GM18519 (cell line): ENCODE data around the gene ZNHIT6.

Source experiments
- ATAC-seq: cut with Tn5 transposase; IDR thresholded peaks from one replicate; pipeline ENCODE4 v1.9.1; 2021; ENCODE audit warnings: mild to moderate bottlenecking, moderate library complexity; ENCODE audit not compliant: unreplicated experiment, low FRiP score

ZNHIT6 gene

DNA sequence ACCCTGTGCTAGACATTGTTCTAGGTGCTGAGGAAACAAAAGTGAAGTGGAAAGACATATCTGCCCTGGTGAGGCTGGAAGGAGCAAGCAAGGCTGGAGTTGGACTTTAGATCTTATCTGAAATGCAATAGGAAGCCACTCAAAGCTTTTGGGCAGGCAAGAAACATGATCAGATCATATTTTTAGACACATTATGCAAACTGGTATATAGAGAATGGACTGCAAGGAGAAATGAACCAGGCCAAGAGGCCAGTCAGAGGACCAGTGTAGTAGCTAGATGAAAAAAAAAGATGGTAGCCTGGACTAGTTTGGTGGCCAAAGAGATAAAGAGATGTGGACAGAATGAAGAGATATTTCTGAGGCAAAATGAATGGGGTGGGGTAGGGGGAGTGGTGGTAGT lies 81.4 kb downstream of the ZNHIT6 start:
- ATAC-seq, result no peak

- ATAC-seq, result no peak
Measured at GRCh38 chr1:85624361-85624760, 83.9 kb downstream of the ZNHIT6 start.

DNA sequence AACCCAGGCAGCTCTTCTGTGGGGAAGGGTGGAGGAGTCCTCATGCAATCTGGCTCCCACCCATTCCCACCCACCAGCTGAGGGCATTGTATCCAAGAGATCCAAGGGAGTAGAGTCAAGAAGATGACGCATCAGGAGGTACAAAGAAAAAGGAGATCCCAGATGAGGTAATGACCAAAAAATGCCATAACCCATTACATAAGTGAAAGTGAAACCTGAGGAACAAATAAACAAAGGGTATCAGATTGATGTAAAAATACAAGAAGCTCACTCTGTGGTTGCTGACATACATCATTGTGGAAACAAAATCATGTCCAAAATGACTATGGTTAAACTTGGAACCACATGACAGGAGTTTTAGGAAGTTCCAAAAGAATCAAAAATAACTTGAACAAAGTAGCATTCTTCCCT lies 85.2 kb downstream of the ZNHIT6 start:
- no peak for ATAC-seq

- ATAC-seq, result no peak
Measured at GRCh38 chr1:85621430-85621829, 86.8 kb downstream of the ZNHIT6 start.

DNA sequence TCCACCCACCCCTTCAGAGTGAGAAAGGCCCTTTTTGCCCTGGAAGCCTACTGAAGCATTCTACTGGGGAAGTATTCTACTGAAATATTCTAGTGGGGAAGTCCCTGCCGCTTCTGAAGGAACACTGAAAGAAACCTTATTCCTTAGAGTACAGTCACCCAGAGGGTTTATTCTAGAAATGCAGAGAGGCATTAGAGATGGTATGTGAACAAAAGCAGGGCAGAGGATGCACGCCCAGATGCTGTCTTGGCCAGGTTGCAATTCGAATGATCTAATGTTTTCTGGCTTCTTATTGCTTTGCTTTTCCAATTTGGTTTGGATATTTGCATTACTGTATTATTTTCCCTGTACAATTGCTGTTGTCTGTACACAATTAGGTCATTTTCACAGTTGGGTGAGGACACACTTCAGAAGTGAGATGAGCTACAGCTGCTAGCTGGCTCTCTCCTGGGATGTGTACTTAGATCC lies 90.6 kb downstream of the ZNHIT6 start:
- ATAC-seq, result no peak

DNA sequence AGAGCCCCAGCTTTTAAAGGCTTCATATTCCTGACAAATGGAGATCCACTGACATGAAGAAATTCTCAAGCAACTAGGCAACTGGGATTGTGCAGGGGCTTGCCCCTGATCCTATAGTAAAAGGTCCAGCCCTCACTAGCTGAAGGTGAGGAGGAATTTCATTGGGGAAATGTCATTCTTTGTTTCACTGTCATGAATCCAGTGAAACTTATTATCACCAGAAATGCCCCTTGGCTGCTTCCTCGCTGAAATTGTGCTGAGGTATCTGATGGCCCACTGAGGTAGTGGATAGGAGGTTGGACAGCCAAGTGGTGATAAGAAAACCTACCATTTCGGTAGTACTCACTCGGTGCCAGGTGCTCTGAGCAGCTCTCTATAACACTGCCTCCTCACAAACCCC lies 91.5 kb downstream of the ZNHIT6 start:
- ATAC-seq, result no peak

GRCh38 chr1:85616364-85616705 lies 91.9 kb downstream of the ZNHIT6 start:
- ATAC-seq, result no peak

DNA sequence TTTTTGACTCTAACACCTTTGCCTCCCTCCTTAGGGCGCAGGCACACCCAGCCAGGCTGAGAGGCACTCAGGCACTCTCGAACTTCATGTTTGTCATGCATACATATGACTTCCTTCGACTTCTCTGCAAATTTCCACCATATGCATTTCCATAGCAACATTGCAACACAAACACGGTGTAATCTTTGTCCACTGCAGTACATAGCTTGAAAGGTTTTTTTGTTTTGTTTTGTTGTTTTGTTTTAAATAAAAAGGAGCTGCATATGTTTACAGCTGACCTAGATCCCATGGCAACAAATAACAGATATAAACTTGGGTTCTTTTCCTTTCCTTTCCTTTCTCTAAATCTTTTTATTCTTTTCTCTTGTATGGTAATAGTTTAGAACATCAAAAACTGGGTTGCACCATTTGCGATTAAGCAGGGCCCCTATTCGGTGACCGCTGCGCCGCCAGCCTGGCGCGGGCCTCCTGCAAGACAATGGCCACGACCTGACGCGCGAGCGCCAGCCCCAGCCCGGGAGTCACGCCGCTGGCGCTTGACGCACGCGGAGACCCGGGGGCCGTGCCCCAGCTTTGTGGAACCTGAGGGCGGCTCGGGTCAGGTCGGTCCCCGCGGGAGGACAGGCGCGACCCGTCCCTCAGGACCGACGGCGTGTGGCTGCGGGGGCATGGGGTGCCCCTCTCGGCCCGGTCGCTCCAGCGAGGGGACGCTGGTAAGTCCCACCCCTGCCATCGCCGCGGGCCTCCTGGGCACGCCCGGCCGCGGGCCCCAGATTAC lies 92.5 kb downstream of the ZNHIT6 start:
- ATAC-seq, result no peak

DNA sequence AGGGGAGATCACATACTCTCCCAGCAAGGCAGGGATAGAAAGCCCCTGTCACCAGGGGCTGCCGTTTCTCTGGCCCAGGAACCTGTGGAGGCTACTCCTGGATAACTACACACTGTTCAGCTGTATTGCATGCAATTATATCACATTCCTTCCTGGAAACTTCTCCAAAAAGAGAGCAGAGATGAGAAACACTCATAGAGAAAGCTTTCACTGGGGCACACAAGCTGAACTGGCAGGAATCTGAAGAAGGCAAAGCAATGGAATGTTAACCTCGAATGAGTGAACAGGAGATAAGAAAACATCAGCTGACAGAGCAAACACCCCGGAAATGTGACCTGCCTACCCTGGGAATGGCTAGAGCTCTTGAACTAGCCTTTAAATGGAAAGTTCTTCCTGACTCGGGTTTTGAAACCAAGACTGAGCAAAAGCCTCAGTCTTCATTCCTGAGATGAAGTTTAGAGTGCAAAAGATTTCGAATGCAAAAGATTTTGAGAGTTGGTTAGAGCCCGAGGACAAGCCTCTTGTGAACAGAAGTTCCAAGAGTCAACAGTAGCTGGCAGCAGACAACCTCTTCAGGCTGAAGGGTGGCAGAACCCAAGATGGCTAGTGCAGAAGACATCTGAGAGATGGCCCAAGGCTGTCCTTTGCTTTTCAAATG lies 95.4 kb downstream of the ZNHIT6 start:
- no peak for ATAC-seq

DNA sequence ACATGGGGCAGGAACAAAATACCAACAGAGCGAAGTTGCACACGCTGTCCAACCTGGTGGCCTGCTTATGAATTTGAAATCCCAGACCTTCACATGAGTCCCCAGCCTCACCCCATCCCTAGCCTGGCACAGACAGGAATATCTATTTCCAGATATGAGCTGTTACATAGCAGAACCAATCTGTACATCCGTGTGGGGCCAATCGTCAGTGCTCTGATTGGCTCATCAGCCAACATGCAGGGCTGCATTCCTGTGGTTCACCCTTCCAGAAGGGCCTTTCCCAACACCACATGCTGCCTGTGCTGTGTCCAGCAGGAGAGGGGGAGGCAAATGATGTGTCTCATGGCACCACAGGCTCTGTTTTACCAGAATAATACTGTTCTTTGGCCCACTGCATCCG lies 96.4 kb downstream of the ZNHIT6 start:
- ATAC-seq, result no peak

DNA sequence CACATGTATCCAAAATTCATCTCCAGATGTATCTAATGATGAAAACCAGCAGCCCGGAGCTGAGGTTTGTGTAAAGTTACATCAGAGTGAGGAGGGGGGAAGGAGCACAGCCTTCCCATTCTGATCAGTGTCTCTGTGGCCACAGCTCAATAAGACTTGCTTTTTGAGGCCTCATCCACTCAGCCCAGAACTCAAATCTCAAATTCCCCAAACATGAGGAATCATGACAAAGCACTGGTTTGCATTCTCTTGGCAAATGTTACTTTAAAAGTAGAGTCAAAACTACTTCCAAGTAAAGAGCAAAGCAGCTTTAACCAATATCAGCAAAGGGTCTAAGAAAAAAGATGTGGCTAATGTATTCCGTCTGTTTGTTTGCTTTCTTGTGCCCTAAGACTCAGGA lies 96.8 kb downstream of the ZNHIT6 start:
- no peak for ATAC-seq

DNA sequence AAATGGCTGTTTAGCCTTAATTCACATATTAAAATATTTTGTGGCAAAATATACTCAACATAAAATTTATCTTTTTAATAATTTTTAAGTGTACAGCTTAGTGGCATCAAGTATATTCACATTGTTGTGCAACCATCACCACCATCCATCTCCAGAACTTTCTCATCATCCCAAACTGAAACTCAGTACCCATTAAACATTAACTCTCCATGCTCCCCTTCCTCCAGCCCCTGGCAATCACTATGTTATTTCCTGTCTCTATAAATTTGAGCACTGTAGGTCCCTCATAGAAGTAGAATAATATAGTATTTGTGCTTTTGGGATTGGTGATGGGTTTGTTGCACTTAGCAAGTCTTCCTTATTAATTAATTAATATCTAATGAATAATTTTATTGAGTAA lies 98.3 kb downstream of the ZNHIT6 start:
- ATAC-seq, result no peak

GRCh38 chr1:85608851-85609250 lies 99.4 kb downstream of the ZNHIT6 start:
- no peak for ATAC-seq

GRCh38 chr1:85607921-85608265 lies 100.3 kb downstream of the ZNHIT6 start:
- no peak for ATAC-seq

DNA sequence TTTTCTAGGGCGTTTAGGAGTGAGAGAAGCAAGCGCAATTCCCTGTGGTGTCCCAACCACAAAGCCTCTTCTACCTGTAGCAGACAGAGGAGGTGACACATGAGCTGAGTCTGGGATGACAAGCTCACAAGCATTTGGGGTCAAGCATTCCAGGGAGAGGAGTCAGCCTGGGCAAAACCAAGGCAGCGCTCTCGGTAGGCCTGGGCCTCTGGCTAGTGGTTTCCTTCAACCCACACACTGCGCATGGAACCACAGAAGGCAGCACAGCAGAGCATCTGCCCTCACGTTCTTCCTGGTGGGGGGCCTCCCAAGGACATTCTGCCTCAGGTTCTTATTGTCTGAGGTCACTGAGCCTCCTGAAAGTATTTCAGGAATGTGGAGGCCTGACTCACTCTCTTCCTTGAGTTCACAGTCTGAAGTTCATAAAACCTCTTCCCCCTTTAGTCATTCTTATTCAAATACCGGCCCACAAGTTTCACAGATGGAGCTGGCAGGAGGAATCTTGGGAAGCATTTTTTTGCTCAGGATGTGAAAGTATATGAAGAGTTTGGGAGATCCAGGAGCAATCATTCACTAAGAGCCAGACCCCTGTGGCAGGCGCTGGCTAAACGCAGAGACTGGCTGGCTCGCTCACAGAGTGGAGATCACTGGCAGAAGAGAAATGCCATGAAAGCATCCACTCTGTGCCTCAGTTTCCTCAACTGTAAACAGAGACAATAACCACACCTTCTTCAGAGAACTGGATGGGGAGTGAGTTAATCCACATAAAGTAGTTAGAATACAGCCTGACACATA lies 100.9 kb downstream of the ZNHIT6 start:
- no peak for ATAC-seq

DNA sequence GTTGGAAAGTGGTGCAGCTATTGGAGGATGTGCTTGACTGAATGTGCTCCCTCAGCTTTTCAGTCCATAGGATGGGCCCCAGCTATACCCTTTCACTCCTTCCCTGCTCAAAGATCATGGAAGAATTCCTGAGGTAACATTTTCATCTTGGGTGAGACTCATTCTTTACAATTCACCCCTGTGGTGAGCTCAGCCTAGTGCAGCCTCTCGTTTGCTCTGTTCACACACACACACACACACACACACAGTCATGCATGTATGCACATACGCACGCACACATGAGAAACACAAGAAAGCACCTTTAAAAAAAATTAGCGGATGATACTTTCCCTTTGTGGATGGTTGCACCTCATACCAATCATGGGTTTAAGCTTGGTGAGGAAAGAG lies 101.8 kb downstream of the ZNHIT6 start:
- ATAC-seq, result no peak

DNA sequence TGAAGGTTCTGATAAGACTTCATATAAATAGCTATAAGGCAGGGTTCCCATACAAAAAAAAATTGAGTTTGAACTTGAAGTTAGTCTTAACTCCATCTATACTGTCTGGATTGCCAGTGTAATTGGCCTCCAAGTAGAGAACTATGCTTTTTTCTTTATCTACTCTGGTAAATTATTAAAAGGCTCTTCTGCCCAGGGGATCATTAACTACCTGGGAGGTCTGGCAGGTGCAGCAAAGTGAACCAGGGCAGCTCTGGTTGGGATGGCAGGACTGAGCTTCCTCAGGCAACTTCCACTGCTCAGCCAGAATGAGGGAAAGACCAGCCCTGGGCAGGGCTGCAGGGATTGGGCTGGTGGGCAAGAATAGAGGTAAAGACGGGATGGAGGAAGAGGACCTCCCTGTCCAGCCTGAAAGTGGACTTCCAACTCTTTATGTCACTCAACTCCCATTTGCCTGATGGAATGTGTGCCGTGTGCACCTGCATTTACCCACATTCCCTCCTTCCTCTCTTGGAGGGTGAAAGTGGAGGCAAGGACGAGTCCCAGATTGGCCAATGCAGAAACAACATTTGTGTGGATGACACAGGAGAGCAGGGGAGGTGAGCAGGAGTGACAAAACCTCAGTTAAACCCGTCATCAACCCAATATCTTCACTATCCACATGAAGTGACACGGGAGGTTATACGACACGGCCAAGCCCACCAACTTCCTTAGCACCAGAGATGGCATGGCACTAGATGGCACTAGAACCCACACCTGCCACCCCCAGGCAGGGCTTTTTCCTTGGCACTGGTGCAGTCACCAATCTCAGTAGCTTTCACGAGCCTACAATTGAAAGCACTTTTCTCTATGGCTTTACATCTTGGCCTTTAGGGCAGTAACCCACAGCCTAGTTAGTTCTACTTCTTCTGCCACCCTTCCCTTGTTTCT lies 102.5 kb downstream of the ZNHIT6 start:
- ATAC-seq, result no peak

- ATAC-seq, result no peak
Measured at GRCh38 chr1:85604298-85604997, 103.8 kb downstream of the ZNHIT6 start.

DNA sequence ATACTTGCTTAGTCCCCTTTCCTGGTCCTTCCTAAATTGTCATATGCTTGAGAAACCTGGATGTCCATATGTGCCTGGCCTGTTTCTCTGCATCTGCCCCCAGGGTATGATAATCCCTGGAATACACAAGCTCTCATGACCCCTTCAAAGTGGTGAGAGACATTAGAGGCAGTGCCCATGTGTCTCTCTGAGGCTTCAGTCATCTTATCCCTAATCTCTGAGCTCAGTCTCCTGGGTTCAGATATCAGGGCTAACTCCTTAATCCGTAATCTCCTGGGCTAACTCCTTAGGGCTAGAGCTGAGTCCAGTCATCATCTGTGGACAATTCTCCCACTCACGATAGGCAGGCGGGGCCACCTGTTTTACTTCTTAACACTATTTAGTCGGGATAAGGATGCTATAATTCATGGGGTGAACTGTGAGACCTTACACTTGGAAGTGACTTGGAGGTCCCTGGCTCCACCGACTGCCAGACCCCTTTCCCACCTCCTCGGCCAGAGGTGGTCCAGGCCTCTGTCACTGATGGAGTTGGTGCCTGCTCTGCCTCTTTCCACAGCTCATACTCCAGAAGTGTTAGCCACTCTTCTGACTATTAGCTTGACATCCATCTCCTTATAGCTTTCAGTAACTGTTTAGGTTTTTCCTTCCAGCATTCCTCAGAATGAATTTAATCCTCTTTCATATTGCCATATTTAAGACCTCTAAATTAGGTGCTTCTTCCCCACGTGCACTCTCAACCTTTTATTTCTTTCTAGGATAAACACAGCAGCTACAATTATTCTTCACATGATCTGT lies 105.0 kb downstream of the ZNHIT6 start:
- ATAC-seq, result no peak
